Cerebellar nuclear complex (tissue), 1 donor: Measurements from ENCODE around the gene SVIL.
"Not testable (repeated sequence)": the region's sequence is repeated elsewhere in the genome, so short reads cannot be mapped to it uniquely, and the experiment has no call there.

Experiments used
- DNase-seq, 2 experiments: peaks; one replicate each; lab custom pipeline; 2025; lab: John Stamatoyannopoulos, UW

Gene SVIL

GRCh38 chr10:29539412-29539811, 95.4 kb downstream of the SVIL start:
- no peak for DNase-seq

- no peak for DNase-seq
Observed at GRCh38 chr10:29537799-29538198, 97.0 kb downstream of the SVIL start.

- DNase-seq: not testable (repeated sequence)
Observed at GRCh38 chr10:29536691-29537090, 98.1 kb downstream of the SVIL start.

- no peak for DNase-seq
Observed at GRCh38 chr10:29535778-29536453, 98.9 kb downstream of the SVIL start.

- DNase-seq: no peak
Observed at GRCh38 chr10:29535012-29535777, 99.6 kb downstream of the SVIL start.

- no peak for DNase-seq
Observed at GRCh38 chr10:29534590-29534989, 100.2 kb downstream of the SVIL start.

- DNase-seq: no peak
Observed at GRCh38 chr10:29533696-29534285, 101.0 kb downstream of the SVIL start.

- no peak for DNase-seq
Observed at GRCh38 chr10:29533046-29533445, 101.7 kb downstream of the SVIL start.

GRCh38 chr10:29532256-29532878, 102.4 kb downstream of the SVIL start:
- DNase-seq: no peak

GRCh38 chr10:29530112-29530976, 104.4 kb downstream of the SVIL start:
- no peak for DNase-seq

GRCh38 chr10:29529146-29529545, 105.6 kb downstream of the SVIL start:
- DNase-seq: no peak

GRCh38 chr10:29525762-29526161, 109.0 kb downstream of the SVIL start:
- DNase-seq: no peak

GRCh38 chr10:29524720-29525119, 110.1 kb downstream of the SVIL start:
- no peak for DNase-seq

- no peak for DNase-seq
Observed at GRCh38 chr10:29524294-29524693, 110.5 kb downstream of the SVIL start.

GRCh38 chr10:29522918-29523317, 111.9 kb downstream of the SVIL start:
- no peak for DNase-seq

GRCh38 chr10:29522061-29522855, 112.5 kb downstream of the SVIL start:
- DNase-seq: no peak

- no peak for DNase-seq
Observed at GRCh38 chr10:29519659-29520058, 115.1 kb downstream of the SVIL start.

GRCh38 chr10:29517352-29517923, 117.3 kb downstream of the SVIL start:
- no peak for DNase-seq

GRCh38 chr10:29516309-29516932, 118.3 kb downstream of the SVIL start:
- not testable (repeated sequence) for DNase-seq

GRCh38 chr10:29515879-29516278, 118.9 kb downstream of the SVIL start:
- DNase-seq: not testable (repeated sequence)
